Suprapubic skin (tissue), 4 donors: ENCODE measurements around the gene TM9SF4.

Experiments used
- EP300 ChIP-seq: sonication (generic); formaldehyde crosslinking; IDR thresholded peaks from one replicate; pipeline ENCODE4 v1.6.1; 2017; ENCODE audit warnings: antibody characterized with exemption
- POLR2A ChIP-seq, 2 donors: fragments of 450-650 bp; IDR thresholded peaks; one replicate each; pipeline ENCODE4 v1.6.1; 2017; ENCODE audit warnings: antibody characterized with exemption in 2 of 2, mild to moderate bottlenecking in 2 of 2, moderate library complexity in 2 of 2
- POLR2AphosphoS5 ChIP-seq, 3 donors: sonication (generic); formaldehyde crosslinking; IDR thresholded peaks; one replicate each; pipeline ENCODE4 v1.6.1; 2017; ENCODE audit warnings: antibody characterized with exemption in 3 of 3
- TF ChIP-seq, protein P1 (sequence below), 2 donors: fragments of 200-600 bp in 1 of 2; fragments of 450-650 bp in 1 of 2; sonication (generic) in 1 of 2; IDR thresholded peaks; one replicate each; pipeline ENCODE4 v1.5.1; 2016 to 2019; ENCODE audit warnings: antibody characterized with exemption in 2 of 2, mild to moderate bottlenecking in 1 of 2, moderate library complexity in 1 of 2

DNA sequence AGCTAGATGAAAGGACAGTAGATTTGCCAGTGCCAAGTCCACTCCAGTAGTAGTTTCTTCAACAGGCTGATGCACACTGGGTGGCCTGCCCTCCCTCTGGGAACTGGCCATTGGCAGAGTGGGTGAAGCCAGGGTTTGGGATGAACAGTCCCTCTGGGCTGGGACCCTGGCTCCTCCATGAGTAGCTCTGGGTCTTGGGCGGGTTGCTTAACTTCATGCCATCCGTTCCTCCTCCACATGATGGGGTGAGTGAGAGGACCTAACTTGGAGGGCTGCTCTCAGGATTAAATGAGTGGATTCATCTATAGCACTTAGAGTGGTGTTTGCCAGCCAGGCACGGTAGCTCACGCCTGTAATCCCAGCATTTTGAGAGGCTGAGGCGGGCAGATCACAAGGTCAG, 50.8 kb downstream of the TM9SF4 start:
- TF ChIP-seq POLR2A (IDR thresholded peaks at IDR 0.05) (no peak), EP300 (no peak), POLR2AphosphoS5 (IDR thresholded peaks at IDR 0.05) (no peak)
- TF ChIP-seq, protein P1, sequence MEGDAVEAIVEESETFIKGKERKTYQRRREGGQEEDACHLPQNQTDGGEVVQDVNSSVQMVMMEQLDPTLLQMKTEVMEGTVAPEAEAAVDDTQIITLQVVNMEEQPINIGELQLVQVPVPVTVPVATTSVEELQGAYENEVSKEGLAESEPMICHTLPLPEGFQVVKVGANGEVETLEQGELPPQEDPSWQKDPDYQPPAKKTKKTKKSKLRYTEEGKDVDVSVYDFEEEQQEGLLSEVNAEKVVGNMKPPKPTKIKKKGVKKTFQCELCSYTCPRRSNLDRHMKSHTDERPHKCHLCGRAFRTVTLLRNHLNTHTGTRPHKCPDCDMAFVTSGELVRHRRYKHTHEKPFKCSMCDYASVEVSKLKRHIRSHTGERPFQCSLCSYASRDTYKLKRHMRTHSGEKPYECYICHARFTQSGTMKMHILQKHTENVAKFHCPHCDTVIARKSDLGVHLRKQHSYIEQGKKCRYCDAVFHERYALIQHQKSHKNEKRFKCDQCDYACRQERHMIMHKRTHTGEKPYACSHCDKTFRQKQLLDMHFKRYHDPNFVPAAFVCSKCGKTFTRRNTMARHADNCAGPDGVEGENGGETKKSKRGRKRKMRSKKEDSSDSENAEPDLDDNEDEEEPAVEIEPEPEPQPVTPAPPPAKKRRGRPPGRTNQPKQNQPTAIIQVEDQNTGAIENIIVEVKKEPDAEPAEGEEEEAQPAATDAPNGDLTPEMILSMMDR (IDR thresholded peaks at IDR 0.05) = no peak
